DOHH2 (cell line): Measurements from ENCODE around the gene TMC7.

ENCODE experiments used
- CTCF ChIP-seq: fragments of 200-600 bp; sonication (generic); IDR thresholded peaks from one replicate; pipeline ENCODE4 v1.5.1; 2014; ENCODE audit warnings: antibody characterized with exemption, mild to moderate bottlenecking, low read depth, low read length; ENCODE audit not compliant: poor library complexity, severe bottlenecking
- EZH2phosphoT487 ChIP-seq: fragments of 200-600 bp; sonication (generic); IDR thresholded peaks from 2 replicates; pipeline ENCODE4 v1.6.1; 2017; ENCODE audit warnings: borderline replicate concordance, mild to moderate bottlenecking, antibody characterized with exemption, low read length, moderate library complexity, mixed read lengths

DNA sequence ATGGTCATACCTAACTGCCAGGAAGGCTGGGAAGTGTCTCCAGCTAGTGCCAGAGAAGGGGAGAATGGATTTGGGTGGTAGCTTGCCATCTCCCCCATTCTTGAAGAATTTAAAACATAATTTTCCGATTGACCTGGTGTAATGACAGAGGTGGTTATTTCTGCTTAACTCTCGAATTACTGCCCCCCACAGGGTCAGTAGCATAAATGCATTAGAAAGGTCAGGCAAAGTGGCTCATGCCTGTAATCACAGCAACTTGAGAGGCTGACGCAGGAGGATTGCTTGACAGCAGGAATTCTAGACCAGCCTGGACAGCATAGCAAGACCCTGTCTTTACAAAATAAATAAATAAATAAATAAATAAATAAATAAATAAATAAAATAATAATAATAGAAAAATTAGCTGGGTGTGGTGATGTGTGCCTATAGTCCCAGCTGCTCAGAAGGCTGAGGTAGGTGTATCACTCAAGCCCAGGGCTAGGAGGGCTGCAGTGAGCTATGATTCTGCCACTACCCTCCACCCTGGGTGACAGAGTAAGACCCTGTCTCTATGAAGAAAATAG, 27.5 kb downstream of the TMC7 start:
- TF ChIP-seq CTCF (no peak), EZH2phosphoT487 (no peak)
